SIG-M5 (cell line): ENCODE results near the gene ZNF500.

Experiments used
- DNase-seq: peaks from one replicate; lab custom pipeline; 2025; lab: John Stamatoyannopoulos, UW

ZNF500 gene

DNA sequence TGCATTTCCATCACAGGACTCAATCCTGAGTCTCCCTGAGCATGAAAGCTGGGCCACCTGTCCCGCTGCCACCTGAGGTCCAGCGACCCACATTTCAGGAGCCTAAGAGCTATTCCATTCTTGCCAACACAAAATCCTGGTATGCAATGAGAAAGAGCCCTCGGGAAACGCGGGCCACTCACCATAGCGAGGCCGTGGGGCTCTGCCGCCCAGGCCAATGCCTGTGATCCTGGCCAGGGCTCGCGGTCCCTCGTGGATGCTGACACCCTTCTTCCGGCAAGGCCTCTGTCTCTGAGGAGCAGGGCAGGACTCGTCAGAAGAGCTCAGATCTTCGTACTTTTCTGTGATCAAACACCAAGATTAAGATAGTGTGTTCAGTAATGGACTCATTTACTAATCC, 62.0 kb downstream of the ZNF500 start:
- DNase-seq = no peak

DNA sequence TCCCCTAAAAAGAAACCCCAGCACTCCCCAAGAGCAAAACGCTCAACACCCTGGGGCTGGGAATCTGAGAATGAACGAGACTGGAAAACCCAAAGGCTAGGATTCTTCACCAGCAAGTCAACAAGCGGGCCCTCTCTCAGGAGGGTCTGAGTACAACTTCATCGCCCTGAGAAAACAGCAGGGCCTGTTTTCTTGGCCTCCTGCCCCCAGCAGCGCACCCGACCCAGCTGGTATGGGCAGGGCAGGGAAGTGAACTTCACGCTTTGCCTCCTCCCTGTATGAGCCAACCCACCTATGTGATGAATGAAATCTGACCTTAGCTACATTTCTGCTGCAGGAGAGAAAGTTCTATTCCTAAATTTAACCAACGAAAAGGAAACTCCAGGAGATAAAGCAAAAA, 62.5 kb downstream of the ZNF500 start:
- no peak for DNase-seq

DNA sequence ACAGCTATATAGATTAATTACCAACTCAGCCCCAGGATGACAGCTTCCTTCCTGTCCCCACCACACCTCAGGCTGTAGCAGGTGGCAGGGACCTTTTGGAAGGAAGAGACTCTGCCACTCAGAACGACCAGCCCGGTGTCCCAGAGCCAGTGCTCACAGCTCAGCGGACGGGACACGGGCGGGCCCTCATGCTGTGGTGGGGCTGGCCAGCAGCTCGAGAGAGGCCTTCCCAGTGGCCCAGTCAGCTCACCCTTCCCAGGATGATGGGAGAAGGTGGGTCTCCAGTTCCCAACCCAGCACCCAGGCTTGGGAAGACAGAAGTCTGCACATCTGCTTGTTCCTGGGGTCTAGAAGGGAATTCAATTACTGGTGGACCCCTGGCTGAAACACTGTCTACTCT, 63.1 kb downstream of the ZNF500 start:
- no peak for DNase-seq

DNA sequence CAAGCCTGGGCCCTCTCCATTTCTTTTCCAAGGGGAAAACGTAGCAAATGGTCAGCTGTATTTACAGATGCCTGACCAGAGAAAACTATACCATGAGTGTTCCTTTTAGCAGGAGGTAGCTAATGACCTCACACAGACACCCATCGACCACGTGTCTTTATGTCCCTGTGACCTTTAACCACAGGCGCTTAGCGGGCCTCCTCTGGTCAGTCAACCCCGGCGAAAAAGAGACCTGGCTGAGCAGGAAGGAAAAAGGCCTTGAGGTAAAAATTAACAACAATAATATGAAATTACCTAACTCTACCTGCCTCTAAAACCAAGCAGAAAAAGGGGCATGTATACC, 64.5 kb downstream of the ZNF500 start:
- DNase-seq = no peak

DNA sequence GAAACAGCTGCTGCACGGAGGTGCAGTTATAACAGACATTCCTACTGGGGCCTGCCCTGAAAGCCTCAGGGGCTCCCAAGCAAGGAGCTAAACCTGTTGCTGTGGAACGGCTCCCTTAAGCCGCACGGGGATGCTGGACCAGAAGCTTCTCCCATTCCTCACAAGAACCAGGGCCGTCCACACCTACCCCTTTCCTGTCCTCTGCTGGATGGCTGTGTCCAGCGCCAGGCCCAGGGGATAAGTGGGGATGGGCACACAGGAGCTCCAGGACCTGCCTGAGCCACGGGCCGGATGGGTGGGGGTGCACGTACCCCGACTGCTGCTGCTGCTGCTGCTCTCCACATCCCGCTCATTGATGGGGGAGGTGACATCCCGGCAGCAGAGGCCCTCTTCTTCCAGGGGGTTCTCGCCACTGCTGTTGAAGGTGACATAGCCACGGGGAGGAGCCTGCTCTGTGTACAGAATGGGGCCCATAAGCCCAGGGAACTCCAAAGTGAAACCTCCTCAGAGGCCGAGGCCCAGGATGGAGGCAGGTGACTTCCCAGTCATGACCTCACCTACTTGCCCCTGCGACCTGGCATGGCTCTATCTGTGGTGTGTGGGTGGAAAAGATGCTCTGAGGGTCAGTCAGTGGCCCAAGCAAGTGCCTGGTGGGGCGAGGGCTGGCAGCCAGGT, 65.0 kb downstream of the ZNF500 start:
- DNase-seq = no peak

DNA sequence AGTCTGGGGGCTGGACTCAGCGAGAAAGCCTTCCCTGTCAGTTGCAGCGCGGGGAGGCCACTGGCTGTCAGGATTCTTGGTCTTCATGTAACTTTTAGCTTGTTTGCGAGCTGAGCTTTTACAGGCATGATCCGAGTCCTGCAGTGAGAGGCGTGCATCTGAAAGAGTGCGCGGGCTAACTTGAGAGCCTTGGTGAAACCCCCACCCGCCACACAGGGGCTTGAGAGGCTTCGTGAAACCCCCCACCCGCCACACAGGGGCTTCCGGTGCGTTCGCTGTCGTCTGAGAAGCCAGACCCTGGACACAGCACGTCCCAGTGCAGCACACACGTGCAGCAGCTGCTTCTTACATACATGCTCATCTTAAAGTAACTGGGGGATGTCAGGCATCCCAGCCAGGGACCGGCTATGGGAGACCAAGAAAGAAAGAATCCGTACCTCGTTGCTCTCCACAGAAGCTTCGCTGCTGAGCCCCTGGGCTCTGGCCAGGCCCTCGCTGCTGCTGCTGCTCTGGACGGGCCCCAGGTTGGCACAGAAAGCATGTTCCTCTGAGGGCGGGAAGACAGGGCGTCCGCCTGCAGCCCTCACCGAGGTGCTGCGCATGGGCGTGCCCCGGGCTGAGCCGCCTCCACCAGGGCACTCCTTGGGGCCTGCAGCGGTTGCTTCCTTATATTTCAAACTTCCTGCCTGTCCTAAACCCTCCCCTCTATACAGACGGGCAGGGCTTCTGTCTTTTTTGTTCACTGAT, 65.8 kb downstream of the ZNF500 start:
- DNase-seq = no peak

DNA sequence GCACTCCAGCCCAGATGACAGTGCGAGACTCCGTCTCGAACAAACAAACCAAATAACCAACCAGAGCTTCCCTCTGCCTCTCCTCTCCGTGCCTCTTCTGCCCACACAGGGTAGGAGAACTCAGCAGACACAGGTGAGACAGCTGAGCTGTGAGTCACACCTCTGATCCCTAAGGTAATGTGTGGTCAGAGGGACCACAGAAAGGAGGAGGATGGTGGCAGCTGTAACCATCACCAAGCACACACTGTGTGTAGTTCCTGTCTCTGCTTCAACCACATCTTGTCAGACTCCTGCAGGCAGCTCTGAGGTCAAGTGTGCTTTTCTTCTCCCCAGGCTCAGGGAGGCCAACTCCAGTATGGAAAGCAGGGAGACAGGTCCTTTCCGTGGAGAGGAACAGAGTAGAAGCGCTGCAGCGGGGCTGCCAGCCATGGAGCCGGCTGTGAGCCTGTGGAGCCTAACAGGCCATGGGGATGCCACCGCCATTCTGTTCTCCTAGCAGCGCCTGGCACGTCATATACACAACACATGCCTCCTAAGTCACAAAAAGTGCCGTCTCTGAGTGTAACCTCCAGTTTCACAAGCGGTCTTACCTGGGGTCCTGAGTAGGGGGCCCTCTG, 66.5 kb downstream of the ZNF500 start:
- no peak for DNase-seq

DNA sequence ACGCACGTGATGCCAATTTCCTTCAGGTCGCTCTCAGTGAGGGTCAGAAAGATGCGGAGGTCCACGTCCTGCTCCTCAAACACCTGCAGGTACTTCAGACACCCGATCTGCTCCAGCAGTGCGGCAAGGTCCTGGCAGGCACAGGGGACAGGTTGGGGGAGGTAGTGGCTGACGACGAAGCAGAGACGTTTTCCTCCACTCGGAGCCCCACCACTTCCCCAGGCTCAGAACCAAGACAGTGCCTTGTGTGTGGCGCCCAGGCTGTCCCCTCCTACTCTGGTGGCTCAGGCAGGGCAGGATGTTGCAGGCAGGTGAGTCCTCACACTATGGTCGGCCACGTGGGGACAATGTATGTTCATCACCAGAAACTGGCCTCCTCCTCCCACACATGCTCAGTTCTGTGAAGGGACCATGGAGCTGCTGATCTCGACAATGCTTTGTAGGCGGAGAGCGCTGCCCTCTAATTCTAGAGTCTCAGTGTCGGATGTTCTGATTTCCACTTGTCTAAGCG, 67.9 kb downstream of the ZNF500 start:
- DNase-seq = no peak

DNA sequence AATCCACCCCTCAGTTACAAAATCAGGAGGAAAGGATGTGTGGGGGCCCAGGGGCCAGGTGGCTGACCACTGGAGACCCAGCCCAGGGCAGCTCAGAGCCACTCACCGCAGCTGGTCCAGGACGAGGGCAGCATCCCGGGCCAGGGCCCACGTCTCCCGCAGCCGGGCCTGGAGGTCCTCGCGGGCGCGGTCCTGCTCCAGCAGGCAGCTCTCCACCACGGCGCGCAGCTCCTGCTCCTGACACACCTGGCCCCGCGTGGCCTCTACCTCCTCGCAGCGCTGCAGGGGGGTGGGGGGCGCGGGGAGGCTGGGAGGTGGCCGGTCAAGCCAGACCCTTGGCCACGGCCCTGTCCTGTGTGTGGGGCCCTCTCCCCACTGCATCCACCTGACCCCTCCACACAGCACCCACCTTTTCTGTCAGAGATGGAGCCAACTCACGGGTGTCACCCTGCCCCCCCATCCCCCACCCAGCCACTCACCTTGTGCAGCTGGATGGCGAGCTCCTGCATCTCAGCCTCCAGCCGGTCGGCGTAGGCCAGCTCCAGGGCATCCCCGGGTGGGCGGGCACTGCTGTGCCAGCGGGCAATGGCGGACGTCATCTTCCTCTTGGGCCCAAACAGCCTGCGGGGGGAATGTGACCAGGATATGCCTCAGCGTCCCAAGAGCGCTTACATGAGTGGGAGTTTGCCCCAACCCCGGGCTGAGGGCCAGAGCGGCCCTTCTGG, 68.5 kb downstream of the ZNF500 start:
- no peak for DNase-seq
